Measurements from ENCODE around the gene MAPKAPK5.

MAPKAPK5 gene

GRCh38 chr12:111841750-111842555 is at the start of gene MAPKAPK5:
TSS of gene MAPKAPK5 (plus strand) at chr12:111842228. CDS start at chr12:111842734, 506 bp downstream.
- no peak for TF ChIP-seq CTCF (conservative IDR thresholded peaks at IDR 0.05)

GRCh38 chr12:111792856-111793235 is 49.2 kb upstream of the MAPKAPK5 start:
- H3K27ac ChIP-seq = no peak overlapping the region
- TF ChIP-seq CTCF (conservative IDR thresholded peaks at IDR 0.05) = no peak

More at GRCh38 chr12:111841750-111842555, at the start of gene MAPKAPK5:
- peak within 1 kb of the TSS; percentile 97 for H3K27ac ChIP-seq

GRCh38 chr12:111798182-111798581 is 43.8 kb upstream of the MAPKAPK5 start:
- H3K27ac ChIP-seq = no peak overlapping the region
- TF ChIP-seq CTCF (conservative IDR thresholded peaks at IDR 0.05) = no peak

GRCh38 chr12:111799758-111800157 is 42.3 kb upstream of the MAPKAPK5 start:
- no peak for TF ChIP-seq CTCF (conservative IDR thresholded peaks at IDR 0.05)
- no peak overlapping the region for H3K27ac ChIP-seq

- H3K27ac ChIP-seq = no peak overlapping the region
- TF ChIP-seq CTCF (conservative IDR thresholded peaks at IDR 0.05) = no peak
Measured at GRCh38 chr12:111803038-111803626, 38.9 kb upstream of the MAPKAPK5 start.

GRCh38 chr12:111803851-111804250 is 38.2 kb upstream of the MAPKAPK5 start:
- TF ChIP-seq CTCF (conservative IDR thresholded peaks at IDR 0.05) = no peak
- no peak overlapping the region for H3K27ac ChIP-seq

- no peak for TF ChIP-seq CTCF (conservative IDR thresholded peaks at IDR 0.05)
- no peak overlapping the region for H3K27ac ChIP-seq
Measured at GRCh38 chr12:111806304-111806703, 35.7 kb upstream of the MAPKAPK5 start.
